ENCODE measurements around the gene DGKI.
A peak's percentile ranks its signal among the peaks of the same experiment; 100 is the strongest.

Gene DGKI

GRCh38 chr7:137399827-137400823 is 446.6 kb downstream of the DGKI start:
- DNase-seq: no peak

DNA sequence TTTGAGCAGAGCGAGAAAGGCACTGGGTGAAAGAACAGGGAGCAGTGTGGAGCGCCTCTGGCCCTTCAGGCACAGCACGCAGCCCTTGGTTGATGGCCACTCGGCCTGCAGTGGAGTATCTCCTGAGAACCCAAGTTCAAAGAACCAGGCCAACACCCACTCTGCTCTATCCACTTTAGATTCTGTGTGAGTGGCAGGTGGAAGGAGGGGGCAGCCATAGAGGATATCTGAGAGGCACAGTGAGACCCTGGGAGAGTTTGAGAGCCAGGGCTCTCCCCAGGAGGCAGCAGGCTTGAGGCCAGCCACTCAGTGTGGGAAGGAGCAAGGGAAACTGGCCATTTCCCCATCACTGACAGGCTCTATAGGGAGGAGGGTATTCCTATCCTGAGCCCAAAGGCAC is 450.7 kb downstream of the DGKI start:
- no peak for DNase-seq

DNA sequence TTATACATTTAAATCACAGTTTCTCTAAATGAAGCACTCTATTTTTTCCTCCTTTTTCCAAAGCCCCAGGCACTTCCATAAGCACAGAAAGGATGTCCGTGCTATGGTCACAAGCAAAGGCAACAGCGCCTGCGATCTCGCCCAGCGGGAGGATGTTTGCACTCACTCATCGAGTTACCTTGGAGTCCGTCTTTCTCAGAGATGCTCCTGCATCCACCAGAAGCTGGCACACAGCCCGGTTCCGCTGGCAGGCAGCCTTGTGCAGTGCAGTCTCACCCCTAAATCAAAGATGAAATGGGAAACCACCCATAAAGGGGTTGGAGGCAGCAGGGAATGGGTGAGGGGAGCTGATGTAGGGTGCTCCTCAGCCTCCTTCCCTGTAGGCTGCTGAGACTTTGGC is 451.4 kb downstream of the DGKI start:
- DNase-seq: peak; percentile 96

- no peak for DNase-seq
Observed at GRCh38 chr7:137393570-137393969, 453.2 kb downstream of the DGKI start.

- peak; percentile 29 for DNase-seq
Observed at GRCh38 chr7:137390076-137390475, 456.7 kb downstream of the DGKI start.

GRCh38 chr7:137388916-137389315 is 457.9 kb downstream of the DGKI start:
- DNase-seq: no peak

DNA sequence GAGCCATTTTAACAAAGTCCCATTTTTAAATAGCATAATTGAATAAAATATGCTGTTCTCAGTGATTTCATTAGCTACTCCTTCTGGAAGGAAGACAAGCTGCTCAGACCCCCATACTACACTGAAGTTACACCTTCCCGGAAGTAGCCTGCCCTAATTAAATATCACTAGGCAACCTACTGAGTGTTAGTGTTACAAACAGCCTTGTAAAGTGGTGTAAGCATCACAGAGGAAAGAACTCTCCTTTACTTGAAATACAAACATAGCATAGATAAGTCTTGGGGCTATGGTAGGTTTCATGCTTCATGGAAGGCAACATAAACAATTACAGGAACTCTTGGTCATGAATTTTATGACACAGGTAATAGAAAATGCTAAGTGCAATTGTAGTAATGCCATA is 459.8 kb downstream of the DGKI start:
- DNase-seq: no peak

DNA sequence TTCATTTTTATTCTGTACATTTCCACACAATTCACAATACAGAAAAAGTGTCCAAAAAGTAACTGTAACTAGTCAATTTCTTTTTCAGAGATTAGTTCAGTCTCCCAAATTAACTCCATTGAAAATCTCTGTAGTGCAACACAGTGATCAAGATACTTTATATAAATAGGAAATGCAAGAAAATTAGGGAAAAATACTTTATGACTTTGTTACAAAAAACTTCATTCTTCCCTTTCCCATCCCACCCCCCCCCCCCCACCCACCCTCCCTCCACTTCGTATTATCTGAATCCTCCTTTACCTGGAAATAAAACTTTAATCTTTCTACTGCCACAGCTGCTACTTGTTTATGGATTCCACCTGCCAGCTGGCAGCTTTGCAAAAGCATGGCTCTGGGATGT is 465.7 kb downstream of the DGKI start:
- no peak for DNase-seq

DNA sequence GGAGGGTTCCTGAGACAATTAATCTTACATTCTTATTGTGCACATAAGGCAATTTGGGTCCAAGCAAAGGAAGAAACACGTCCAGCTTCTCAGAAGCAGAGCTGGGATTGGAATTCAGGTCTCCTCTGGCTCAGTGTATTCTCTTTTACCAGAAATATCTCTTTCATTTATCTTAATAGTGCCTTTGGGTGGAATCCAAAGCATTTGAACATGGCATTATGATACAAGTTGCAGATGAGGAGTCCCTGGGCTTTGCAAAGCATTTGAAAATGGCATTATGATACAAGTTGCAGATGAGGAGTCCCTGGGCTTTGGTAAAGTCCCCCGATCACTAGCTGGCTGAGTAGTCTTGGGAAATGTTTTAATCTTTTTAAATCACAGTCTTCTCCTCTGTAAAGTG is 473.3 kb downstream of the DGKI start:
- DNase-seq: no peak

GRCh38 chr7:137371616-137372015 is 475.2 kb downstream of the DGKI start:
- no peak for DNase-seq

GRCh38 chr7:137366995-137367394 is 479.8 kb downstream of the DGKI start:
- DNase-seq: no peak

- DNase-seq: no peak
Observed at GRCh38 chr7:137363683-137364082, 483.1 kb downstream of the DGKI start.

- no peak for DNase-seq
Observed at GRCh38 chr7:137360087-137360679, 486.6 kb downstream of the DGKI start.

DNA sequence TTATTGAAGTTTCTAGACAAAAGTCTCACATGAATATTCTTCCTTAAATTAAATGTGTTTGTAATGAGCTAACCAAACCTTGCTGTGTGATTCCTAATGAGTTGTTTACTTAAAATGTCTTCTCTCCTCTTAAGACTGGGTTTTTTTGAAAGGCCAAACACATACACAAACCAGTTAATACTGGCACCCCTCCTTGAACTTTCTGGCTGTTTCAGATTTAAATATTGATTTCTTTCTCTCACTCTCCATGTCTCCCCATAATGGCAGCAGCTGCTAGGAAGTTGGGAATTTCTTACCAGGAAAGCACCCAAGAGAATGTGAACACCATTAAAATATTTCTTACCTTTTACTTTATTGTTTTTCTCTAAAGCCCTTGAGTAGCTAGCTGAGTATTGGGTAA is 491.8 kb downstream of the DGKI start:
- DNase-seq: no peak

DNA sequence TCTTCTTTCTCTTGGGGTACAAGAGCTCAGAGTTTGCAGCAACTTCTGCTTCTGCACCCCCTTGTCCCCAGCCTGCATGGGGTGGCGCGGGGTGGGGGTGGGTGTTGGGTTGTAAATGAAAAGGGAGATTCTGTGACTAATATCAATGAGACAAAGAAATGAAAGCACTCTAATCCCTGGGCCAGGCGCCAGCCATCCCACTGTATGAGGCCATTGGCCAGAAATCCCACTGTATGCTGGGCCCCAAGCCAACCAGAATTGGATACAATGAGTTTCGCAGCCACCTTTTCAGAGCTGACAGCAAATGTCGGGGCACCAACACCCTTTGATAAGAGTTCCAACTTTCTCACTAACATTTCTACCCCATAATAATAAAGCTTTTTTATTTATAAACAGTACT is 492.4 kb downstream of the DGKI start:
- DNase-seq: peak; percentile 91

DNA sequence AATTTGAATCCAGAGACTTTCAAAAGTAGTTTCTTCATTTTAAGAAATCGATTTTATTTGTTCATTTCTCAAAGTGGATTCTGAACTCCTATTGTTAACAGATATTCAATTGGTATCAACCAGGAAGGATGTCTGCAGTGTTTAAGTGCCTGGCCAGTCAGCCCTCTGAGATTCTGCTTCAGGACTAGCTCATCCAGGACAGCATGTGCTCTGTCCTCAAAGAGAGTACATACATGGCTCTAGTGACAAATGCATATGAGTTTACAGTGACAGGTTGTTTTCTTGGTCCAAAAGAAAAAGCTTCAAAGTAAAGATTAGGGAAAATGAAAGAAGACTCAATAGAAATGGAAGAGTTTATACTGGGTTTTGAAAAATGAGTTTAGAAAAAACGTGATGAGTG is 494.8 kb downstream of the DGKI start:
- no peak for DNase-seq

DNA sequence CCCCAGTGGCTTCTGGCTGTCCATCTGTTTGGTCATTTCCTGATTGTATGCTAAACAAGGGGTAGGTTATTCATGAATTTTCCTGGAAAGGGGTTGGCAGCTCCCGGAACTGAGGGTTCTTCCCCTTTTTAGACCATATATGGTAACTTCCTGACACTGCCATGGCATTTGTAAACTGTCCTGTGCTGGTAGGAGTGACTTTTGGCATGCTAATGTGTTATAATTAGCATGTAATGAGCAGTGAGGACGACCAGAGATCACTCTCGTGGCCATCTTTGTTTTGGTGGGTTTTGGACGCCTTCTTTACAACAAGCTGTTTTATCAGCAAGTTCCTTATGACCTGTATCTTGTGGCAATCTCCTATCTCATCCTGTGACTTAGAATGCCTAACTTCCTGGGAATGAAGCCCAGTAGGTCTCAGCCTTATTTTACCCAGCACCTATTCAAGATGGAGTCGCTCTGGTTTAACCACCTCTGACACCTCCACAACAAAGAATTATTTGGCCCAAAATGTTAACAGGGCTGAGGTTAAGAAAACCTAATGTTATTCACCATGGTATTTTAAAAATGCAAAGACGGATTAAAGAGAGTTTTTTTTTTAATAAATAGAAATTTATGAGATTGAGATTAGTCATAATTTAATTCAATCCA is 500.9 kb downstream of the DGKI start:
- DNase-seq: no peak

DNA sequence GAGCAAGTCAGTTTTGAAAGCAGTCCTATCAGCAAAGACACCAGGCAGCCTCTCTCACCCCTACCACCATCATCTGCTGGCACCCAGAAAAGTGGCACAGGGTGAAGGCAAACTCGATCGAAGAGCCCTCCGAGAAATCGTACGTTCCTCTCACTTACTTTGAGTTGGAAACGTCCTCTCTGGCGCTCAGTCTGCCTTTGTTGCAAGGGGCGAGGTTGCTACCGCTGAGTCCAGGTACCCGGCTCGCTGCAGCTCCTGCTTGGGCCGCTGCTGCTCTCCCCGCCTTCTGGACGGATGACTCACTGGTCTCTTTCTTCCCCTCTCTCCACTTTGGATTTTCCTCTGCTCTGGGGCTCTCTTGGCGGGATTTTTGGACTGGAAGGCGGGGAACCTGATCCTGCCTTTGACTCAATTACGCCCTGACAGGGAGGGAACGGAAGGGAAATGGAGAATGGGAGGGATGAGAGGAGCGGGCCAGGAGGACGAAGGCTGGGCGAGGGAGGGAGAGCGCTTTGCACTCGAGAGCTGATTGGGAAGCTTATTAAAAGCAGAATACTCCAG is 503.4 kb downstream of the DGKI start, which contains the start of gene PTN:
PTN (minus strand) TSS at position 453 of the 561 bp plus-strand sequence. CDS start 88,760 bp downstream, outside the sequence.
- DNase-seq: peak; percentile 35

DNA sequence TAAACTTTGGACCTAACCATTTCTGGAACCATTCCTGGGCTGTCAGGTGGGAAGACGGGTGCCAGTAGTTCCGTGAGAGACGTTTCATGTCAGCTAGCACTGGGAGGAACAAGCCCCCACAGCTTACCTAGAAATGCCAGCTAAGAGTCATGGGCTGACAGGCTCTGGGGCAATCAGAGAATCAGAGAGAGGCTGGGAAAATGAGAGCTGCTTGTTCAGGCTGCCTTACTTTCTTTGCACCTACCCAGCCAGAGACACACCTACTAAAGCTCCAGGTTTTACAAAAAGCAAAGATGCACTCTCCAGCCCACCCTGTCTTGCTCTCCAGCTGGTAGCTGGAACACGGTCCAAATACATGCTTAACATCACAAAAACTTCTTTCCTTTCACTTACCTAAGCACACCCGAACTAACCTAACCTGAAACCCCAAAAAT is 503.9 kb downstream of the DGKI start:
- no peak for DNase-seq

- DNase-seq: no peak
Observed at GRCh38 chr7:137342265-137342664, 504.5 kb downstream of the DGKI start.

DNA sequence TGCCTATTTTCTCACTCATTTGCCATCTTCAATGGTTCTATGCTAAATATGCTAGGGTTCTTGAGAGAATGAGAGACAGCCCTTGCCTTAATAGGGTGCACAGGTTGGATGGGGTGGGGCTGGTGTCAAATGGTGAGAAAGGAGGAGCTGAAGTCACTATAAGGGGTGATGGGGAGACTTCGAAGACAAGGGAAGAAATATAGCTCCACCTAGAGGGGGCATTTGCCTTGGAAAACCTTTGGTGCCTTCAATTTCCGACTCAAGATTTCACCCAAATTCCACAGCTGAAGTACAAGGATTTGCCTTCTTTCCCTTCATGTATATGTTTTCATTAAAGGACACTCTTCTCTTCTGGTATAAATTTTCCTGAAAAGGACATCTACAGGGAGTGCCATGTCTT is 508.9 kb downstream of the DGKI start:
- no peak for DNase-seq

DNA sequence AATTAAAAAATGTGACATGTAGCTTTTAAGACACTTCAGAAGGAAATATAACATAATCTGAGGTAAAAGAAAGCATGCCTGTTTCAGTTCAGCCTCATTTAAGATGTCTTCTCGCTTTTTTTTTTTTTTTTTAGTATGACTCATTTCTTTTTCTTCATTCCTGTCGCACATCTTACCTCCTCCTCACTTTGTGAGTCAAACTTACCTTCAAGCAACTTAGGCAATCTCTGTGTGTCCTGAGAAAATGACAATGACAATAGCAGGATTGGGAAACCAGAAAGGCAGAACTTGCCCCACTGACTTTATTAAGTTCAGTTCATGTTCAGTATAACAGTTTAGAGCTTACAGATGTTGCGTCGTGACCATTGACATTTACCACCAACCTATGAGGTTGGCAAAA is 511.0 kb downstream of the DGKI start:
- no peak for DNase-seq

GRCh38 chr7:137331378-137331777 is 515.4 kb downstream of the DGKI start:
- DNase-seq: no peak

Data from COR-L47 (cell line).